Suprapubic skin (tissue), 4 donors: Measurements from ENCODE around the gene DPP10.

ENCODE experiments used
- EP300 ChIP-seq: sonication (generic); formaldehyde crosslinking; IDR thresholded peaks from one replicate; pipeline ENCODE4 v1.6.1; 2017; ENCODE audit warnings: antibody characterized with exemption
- POLR2A ChIP-seq, 2 donors: fragments of 450-650 bp; IDR thresholded peaks; one replicate each; pipeline ENCODE4 v1.6.1; 2017; ENCODE audit warnings: antibody characterized with exemption in 2 of 2, mild to moderate bottlenecking in 2 of 2, moderate library complexity in 2 of 2
- POLR2AphosphoS5 ChIP-seq, 3 donors: sonication (generic); formaldehyde crosslinking; IDR thresholded peaks; one replicate each; pipeline ENCODE4 v1.6.1; 2017; ENCODE audit warnings: antibody characterized with exemption in 3 of 3
- TF ChIP-seq, protein P1 (sequence below), 2 donors: fragments of 200-600 bp in 1 of 2; fragments of 450-650 bp in 1 of 2; sonication (generic) in 1 of 2; IDR thresholded peaks; one replicate each; pipeline ENCODE4 v1.5.1; 2016 to 2019; ENCODE audit warnings: antibody characterized with exemption in 2 of 2, mild to moderate bottlenecking in 1 of 2, moderate library complexity in 1 of 2

DNA sequence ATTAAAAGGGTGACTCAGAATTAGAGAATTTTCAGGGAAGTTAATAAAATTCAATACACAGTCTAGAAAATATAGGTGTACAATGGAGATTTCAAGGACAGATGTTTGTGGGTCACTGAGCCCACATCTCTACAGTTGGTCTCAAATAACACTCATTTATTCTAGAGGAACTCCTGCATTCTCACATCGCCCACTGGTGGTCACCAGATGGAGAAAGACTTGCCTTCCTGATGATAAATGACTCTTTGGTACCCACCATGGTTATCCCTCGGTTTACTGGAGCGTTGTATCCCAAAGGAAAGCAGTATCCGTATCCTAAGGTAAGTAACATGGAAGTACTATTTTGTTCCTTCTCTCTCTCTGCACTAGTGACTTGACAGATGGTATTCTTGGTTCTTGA, 1297.1 kb downstream of the DPP10 start:
- TF ChIP-seq, protein P1, sequence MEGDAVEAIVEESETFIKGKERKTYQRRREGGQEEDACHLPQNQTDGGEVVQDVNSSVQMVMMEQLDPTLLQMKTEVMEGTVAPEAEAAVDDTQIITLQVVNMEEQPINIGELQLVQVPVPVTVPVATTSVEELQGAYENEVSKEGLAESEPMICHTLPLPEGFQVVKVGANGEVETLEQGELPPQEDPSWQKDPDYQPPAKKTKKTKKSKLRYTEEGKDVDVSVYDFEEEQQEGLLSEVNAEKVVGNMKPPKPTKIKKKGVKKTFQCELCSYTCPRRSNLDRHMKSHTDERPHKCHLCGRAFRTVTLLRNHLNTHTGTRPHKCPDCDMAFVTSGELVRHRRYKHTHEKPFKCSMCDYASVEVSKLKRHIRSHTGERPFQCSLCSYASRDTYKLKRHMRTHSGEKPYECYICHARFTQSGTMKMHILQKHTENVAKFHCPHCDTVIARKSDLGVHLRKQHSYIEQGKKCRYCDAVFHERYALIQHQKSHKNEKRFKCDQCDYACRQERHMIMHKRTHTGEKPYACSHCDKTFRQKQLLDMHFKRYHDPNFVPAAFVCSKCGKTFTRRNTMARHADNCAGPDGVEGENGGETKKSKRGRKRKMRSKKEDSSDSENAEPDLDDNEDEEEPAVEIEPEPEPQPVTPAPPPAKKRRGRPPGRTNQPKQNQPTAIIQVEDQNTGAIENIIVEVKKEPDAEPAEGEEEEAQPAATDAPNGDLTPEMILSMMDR (IDR thresholded peaks at IDR 0.05), result no peak
- TF ChIP-seq POLR2A (IDR thresholded peaks at IDR 0.05) (no peak), POLR2AphosphoS5 (IDR thresholded peaks at IDR 0.05) (no peak), EP300 (no peak)
